K562 (cell line): ENCODE data around the gene PYGM. TPM values are rescaled to one million over a fixed set of nuclear protein-coding genes. Genes with fewer than 3 reads are reported as not detected.

Experiments used
- ATAC-seq: fragments of 200-7000 bp; cut with Tn5 transposase; 3 replicates; pipeline ENCODE4 v1.9.1; 2020; ENCODE audit warnings: moderate library complexity
- BruUV-seq: library from RNA; stranded (reverse); fragments of 400-500 nt; replicated peaks from 2 replicates; lab custom pipeline; 2021; lab: Mats Ljungman, UMichigan
- CTCF ChIA-PET: fragments of 300-600 bp; formaldehyde crosslinking; extraction: SDS; loops from one replicate; lab custom pipeline; 2021; ENCODE audit warnings: low intra/inter-chr PET ratio; lab: Yijun Ruan, JAX
- POLR2A ChIA-PET: fragments of 300-600, 350-650 bp; sonication (Branson Sonifier 250); formaldehyde crosslinking; extraction: SDS; loops from one replicate; lab custom pipeline; 2021; ENCODE audit warnings: antibody characterized with exemption, inconsistent platforms; lab: Yijun Ruan, JAX
- DNase-seq, 4 experiments: peaks; one replicate each; pipeline versions ENCODE4 v3.0.0 to v3.0.0-alpha.2; 2011 to 2018; ENCODE audit warnings: low spot score in 3 of 4, mixed read lengths in 3 of 4; ENCODE audit errors: extremely low read depth in 1 of 4
- FAIRE-seq: peaks from 2 replicates; lab custom pipeline; 2011; peaks lifted over from hg19 to GRCh38; lab: Jason Lieb, UNC
- H2AFZ ChIP-seq: 2 replicates; pipeline ENCODE4 v1.6.0; 2011; ENCODE audit warnings: low read depth, low read length, control low read depth, inconsistent platforms
- H3K27ac ChIP-seq: fragments of 200-600 bp; 3 replicates; pipeline ENCODE4 v1.8.0; 2011; ENCODE audit warnings: low read depth, mild to moderate bottlenecking, control low read depth, inconsistent platforms, low read length, moderate library complexity, mixed read lengths; ENCODE audit errors: extremely low read depth
- H3K27me3 ChIP-seq, 2 experiments: fragments of 300-600 bp in 1 of 2; 2 replicates in 1 of 2; 3 replicates in 1 of 2; pipeline versions ENCODE4 v1.6.0 to v1.8.0; 2011; ENCODE audit warnings: inconsistent platforms in 2 of 2, low read length in 2 of 2, mild to moderate bottlenecking in 1 of 2, mixed read lengths in 1 of 2, moderate library complexity in 1 of 2; ENCODE audit not compliant: control insufficient read depth in 2 of 2, insufficient read depth in 2 of 2
- H3K36me3 ChIP-seq: fragments of 300-600 bp; 3 replicates; pipeline ENCODE4 v1.8.0; 2011; ENCODE audit warnings: mild to moderate bottlenecking, low read length, inconsistent platforms; ENCODE audit not compliant: control insufficient read depth, insufficient read depth
- H3K4me1 ChIP-seq, 2 experiments: fragments of 200-600 bp in 1 of 2; replicated peaks in 1 of 2; 2 replicates in 1 of 2; 3 replicates in 1 of 2; pipeline versions ENCODE4 v1.5.1 to v1.8.0; 2011; ENCODE audit warnings: inconsistent platforms in 2 of 2, low read length in 2 of 2, mild to moderate bottlenecking in 1 of 2, mixed read lengths in 1 of 2, moderate library complexity in 1 of 2; ENCODE audit not compliant: control insufficient read depth in 2 of 2, insufficient read depth in 2 of 2
- H3K4me2 ChIP-seq: 2 replicates; pipeline ENCODE4 v1.6.1; 2011; ENCODE audit warnings: low read length, control low read depth, inconsistent platforms, mixed read lengths; ENCODE audit not compliant: insufficient read depth
- H3K4me3 ChIP-seq: fragments of 200-600 bp; sonication (generic), shearing (Covaris generic); 2 replicates; pipeline ENCODE4 v1.5.1; 2016; ENCODE audit warnings: control low read depth, inconsistent platforms
- H3K79me2 ChIP-seq: fragments of 200-600 bp; 3 replicates; pipeline ENCODE4 v1.8.0; 2011; ENCODE audit warnings: low read length, inconsistent platforms; ENCODE audit not compliant: control insufficient read depth, insufficient read depth
- H3K9ac ChIP-seq, 2 experiments: 2 replicates each; pipeline versions ENCODE4 v1.6.0 to v1.6.1; 2011; ENCODE audit warnings: low read depth in 2 of 2, low read length in 2 of 2, control low read depth in 1 of 2, inconsistent platforms in 1 of 2, mild to moderate bottlenecking in 1 of 2, mixed read lengths in 1 of 2; ENCODE audit not compliant: insufficient read depth in 1 of 2
- H3K9me1 ChIP-seq: one replicate; pipeline ENCODE4 v1.6.0; 2011; ENCODE audit warnings: inconsistent platforms, mild to moderate bottlenecking, low read length, moderate library complexity; ENCODE audit not compliant: control insufficient read depth, insufficient read depth
- H3K9me3 ChIP-seq: replicated peaks from 2 replicates; pipeline ENCODE4 v1.5.1; 2011; ENCODE audit warnings: low read depth, low read length, inconsistent platforms; ENCODE audit not compliant: control insufficient read depth, insufficient read depth
- H4K20me1 ChIP-seq: replicated peaks from 2 replicates; pipeline ENCODE4 v1.6.1; 2011; ENCODE audit warnings: low read length, inconsistent platforms, mixed read lengths; ENCODE audit not compliant: control insufficient read depth, insufficient read depth
- RBFOX2 ChIP-seq: fragments of 200-400 bp; formaldehyde crosslinking; IDR thresholded peaks from 2 replicates; pipeline ENCODE4 v1.6.1; 2017; ENCODE audit warnings: low read depth, mild to moderate bottlenecking, low read length, moderate library complexity
- SETDB1 ChIP-seq: IDR thresholded peaks from one replicate; pipeline ENCODE4 v1.6.1; 2012; ENCODE audit warnings: low read length, control low read depth, inconsistent platforms
- WGBS: fragments of 100-300 bp; shearing (Covaris generic); methylation state at CpG from one replicate; pipeline ENCODE4 v1.1.6; 2016; ENCODE audit warnings: low coverage, mixed read lengths; ENCODE audit not compliant: insufficient coverage; ENCODE audit errors: missing lambda C conversion rate; 5-methylcytosine and 5-hydroxymethylcytosine counted together
- in situ Hi-C: fragments of 300-500 bp; cut with MboI; formaldehyde crosslinking; loops from 4 replicates; pipeline ENCODE4 v1.15.0; 2018; ENCODE audit warnings: inconsistent platforms, mixed read lengths
- intact Hi-C: fragments of 100-400 bp; cut with micrococcal nuclease; formaldehyde crosslinking; loops from 2 replicates; pipeline ENCODE4 v1.14.2; 2022
- polyA plus RNA-seq, 8 experiments: library from polyadenylated mRNA; depleted of rRNA in 4 of 8; stranded (reverse) in 5 of 8; unstranded in 3 of 8; fragments of >200 nt; fragmentation: Nextera tagmentation in 2 of 8; fragmentation: Illumina TruSeq in 1 of 8; extraction: Ambion mirVana in 2 of 8; extraction: Trizol in 1 of 8; gene quantifications; 2 replicates each; pipeline versions ENCODE4 v1.2.1 to v1.2.3, GENCODE V29; 2011 to 2014; ENCODE audit warnings: inconsistent platforms in 1 of 8, missing spikeins in 1 of 8
- total RNA-seq, 7 experiments: library from RNA; depleted of rRNA in 6 of 7; stranded (reverse); fragments of >200 nt in 6 of 7; fragmentation: Illumina TruSeq in 2 of 7; extraction: Trizol in 2 of 7; gene quantifications; 2 replicates each; pipeline versions ENCODE4 v1.2.1 to v1.2.3, GENCODE V29; 2011 to 2021; ENCODE audit warnings: low replicate concordance in 1 of 7
- TF ChIP-seq, protein P1 (sequence below): fragments of 450-650 bp; IDR thresholded peaks from 2 replicates; pipeline ENCODE4 v1.6.1; 2017; ENCODE audit warnings: mild to moderate bottlenecking, moderate library complexity

PYGM gene
- total and polyA plus RNA-seq, 9 of the 15 experiments (the other 6 are each of a cell fraction or from before 2014, with no cell fraction given), result 0.07 to 1.5 (median 0.68) TPM

DNA sequence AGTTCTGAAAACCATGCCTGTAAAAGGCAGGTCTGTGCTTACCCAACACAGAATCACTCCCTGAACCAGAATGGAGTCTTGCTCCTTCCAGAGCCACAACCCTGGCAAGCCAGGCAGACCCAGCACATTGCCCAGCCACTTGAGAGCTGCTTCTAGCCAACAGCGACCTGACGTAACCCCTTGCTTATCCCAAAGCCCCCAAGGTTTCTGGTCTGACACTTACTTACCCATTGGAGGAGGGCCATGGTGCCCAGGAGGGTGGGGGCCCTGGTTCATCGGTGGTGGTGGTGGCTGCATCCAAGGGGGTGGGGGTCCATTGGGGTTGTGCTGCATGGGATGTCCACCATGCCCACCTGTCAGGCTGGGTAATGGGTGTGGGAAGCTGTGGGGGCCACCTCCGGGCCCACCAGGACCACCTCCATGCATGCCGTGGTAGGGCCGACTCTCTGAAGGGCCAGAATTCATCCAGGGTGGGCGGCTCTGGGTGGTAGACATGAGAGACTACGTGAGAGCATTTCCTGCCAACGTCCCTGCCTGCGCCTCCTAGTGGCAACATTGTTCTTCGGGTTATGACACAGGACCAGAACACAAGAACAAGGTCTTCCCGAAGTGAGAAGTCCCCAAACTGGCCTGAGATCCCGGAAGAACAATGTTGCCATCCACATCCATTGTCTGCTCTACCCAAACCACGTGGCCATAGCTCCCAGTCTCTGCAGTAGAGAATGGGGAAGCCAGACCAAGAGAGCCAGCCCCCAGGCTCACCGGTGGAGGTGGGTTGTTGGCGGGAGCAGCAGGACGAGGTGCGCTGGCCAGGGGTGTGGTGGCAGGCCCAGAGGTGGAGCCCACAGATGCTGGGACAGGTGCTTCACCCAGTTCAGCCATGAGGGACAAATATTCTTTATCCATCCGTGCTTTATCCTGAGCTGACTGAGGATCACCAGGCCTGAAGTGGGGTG lies 7.8 kb upstream of the PYGM start (continued):
- TF ChIP-seq, protein P1, sequence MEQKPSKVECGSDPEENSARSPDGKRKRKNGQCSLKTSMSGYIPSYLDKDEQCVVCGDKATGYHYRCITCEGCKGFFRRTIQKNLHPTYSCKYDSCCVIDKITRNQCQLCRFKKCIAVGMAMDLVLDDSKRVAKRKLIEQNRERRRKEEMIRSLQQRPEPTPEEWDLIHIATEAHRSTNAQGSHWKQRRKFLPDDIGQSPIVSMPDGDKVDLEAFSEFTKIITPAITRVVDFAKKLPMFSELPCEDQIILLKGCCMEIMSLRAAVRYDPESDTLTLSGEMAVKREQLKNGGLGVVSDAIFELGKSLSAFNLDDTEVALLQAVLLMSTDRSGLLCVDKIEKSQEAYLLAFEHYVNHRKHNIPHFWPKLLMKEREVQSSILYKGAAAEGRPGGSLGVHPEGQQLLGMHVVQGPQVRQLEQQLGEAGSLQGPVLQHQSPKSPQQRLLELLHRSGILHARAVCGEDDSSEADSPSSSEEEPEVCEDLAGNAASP, result no peak

DNA sequence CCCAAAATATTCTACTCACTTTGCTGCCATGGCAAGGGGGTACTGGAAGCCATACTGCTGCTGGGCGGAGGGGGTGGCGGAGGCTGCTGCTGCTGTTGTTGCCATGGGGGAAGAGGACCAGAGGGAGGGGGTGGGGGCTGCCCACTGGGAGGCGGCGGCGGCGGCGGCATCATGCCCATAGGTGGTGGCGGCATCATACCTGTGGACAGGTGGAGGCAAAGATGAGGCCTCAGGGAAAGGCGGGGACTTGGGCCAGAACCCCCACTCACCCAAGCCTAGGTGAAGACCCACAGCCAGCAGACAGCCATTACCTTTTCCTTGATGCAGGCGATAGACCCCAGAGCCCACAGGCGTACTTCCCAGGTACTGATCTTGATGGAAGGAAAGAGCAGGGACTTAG lies 7.1 kb upstream of the PYGM start:
- H3K9ac ChIP-seq, result no peak overlapping the region
- H3K4me3 ChIP-seq, result no peak overlapping the region
- BruUV-seq, result no TSS peak
- in situ Hi-C loops (no loop called here), intact Hi-C loops (loop anchor here (1.0 kb wide), 1 partner anchor 24 kb away; no protein-coding TSS in a partner anchor)
- peaks cover 58% of the 10 kb centered on the region for H4K20me1 ChIP-seq
- no peak overlapping the region for H3K27ac ChIP-seq
- no peaks in the 10 kb centered on the region for H3K9me3 ChIP-seq
- no peak overlapping the region for H2AFZ ChIP-seq
- POLR2A ChIA-PET, result interaction anchor here (1.0 to 7.9 kb wide), 5 partner anchors 7 to 78 kb away, joined by 3 to 168 read pairs (median 4); partner anchors contain the start of gene SF1
- no peak for DNase-seq
- no peak overlapping the region for H3K4me2 ChIP-seq
- TF ChIP-seq SETDB1 (no peak), RBFOX2 (peak; percentile 4; the same call in 1 of the 2 replicates)
- CTCF ChIA-PET, result interaction anchor here (1.0 kb wide), 1 partner anchor 24 kb away, joined by 3 read pairs; no protein-coding TSS in a partner anchor
- no peak for FAIRE-seq
- ATAC-seq, result no peak
- 100% methylated on average over 2 of the region's 11 CpGs for WGBS
- H3K27me3 ChIP-seq, result no peaks in the 10 kb centered on the region
- peaks cover 13 to 35% of the 10 kb centered on the region in 2 experiments for H3K4me1 ChIP-seq
- peaks cover 10% of the 10 kb centered on the region for H3K9me1 ChIP-seq
- peaks cover 46% of the 10 kb centered on the region for H3K79me2 ChIP-seq
- H3K36me3 ChIP-seq, result peaks cover 96% of the 10 kb centered on the region
